Activated naive CD4-positive, alpha-beta T cell treated with anti-CD3 and anti-CD28 coated beads for 36 hours (primary cell): ENCODE data around the gene CD59. TPM values are rescaled to one million over a fixed set of nuclear protein-coding genes. Genes with fewer than 3 reads are reported as not detected.

Source experiments
- CTCF ChIA-PET: fragments of 350-600 bp; sonication (Branson Sonifier 250); formaldehyde crosslinking; loops from one replicate; lab custom pipeline; 2021; ENCODE audit warnings: antibody characterized with exemption; lab: Charles Lee
- DNase-seq: peaks from one replicate; pipeline ENCODE4 v3.0.0-alpha.2; 2020
- H3K27ac Mint-ChIP-seq: one replicate; pipeline ENCODE4 v1.8.0; 2021; ENCODE audit warnings: mild to moderate bottlenecking, mixed read lengths
- H3K27me3 Mint-ChIP-seq: one replicate; pipeline ENCODE4 v1.8.0; 2021; ENCODE audit warnings: low read depth, mixed read lengths
- H3K36me3 Mint-ChIP-seq: one replicate; pipeline ENCODE4 v1.8.0; 2021; ENCODE audit warnings: low read depth, mixed read lengths
- H3K4me1 Mint-ChIP-seq: one replicate; pipeline ENCODE4 v1.8.0; 2021; ENCODE audit warnings: low read depth, mixed read lengths
- H3K4me3 Mint-ChIP-seq: one replicate; pipeline ENCODE4 v1.8.0; 2021; ENCODE audit warnings: mild to moderate bottlenecking, moderate library complexity, mixed read lengths
- H3K9me3 Mint-ChIP-seq: one replicate; pipeline ENCODE4 v1.8.0; 2021; ENCODE audit warnings: mixed read lengths
- intact Hi-C: fragments of 100-400 bp; cut with micrococcal nuclease; formaldehyde crosslinking; loops from one replicate; pipeline ENCODE4 v1.15.1; 2023
- total RNA-seq, 2 experiments: library from RNA; stranded (reverse); gene quantifications; one replicate each; pipeline ENCODE4 v1.2.3, GENCODE V29; 2021

The CD59 gene
- total RNA-seq, 2 experiments from 2014 or later: 59.9 to 61.9 TPM

DNA sequence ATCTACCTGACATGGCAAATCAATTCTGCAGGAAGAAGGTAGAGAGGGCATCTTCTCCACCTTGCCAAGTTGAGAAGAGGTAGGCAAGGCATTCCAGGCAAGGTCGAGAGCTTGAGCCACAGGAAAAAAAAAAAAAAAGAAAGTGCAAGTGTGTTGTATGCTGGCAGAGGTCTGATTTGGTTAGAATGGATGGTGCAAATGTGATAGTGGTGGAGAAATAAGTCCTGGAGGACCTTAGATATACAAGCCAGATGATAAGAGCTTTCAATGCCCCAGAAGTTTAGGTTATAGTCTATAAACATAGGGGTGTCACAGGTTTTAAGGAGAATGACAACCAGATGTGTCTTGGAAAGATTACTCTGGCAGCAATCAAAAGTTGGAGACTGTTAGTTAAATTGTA, 36.6 kb upstream of the CD59 start:
- no peaks in the 10 kb centered on the region for H3K9me3 Mint-ChIP-seq
- no peak for DNase-seq
- H3K4me1 Mint-ChIP-seq: peaks cover 40% of the 10 kb centered on the region
- no peak overlapping the region for H3K27ac Mint-ChIP-seq
- CTCF ChIA-PET: interaction anchor here (0.6 kb wide), 1 partner anchor 12 kb away, joined by 3 read pairs; no protein-coding TSS in a partner anchor
- H3K36me3 Mint-ChIP-seq: peaks cover 6% of the 10 kb centered on the region
- peaks cover 8% of the 10 kb centered on the region for H3K27me3 Mint-ChIP-seq
- no peak overlapping the region for H3K4me3 Mint-ChIP-seq
- intact Hi-C loops: loop anchor here (2.0 to 10.0 kb wide), 3 partner anchors 514 to 1188 kb away; partner anchors contain the start of genes EIF3M and QSER1

DNA sequence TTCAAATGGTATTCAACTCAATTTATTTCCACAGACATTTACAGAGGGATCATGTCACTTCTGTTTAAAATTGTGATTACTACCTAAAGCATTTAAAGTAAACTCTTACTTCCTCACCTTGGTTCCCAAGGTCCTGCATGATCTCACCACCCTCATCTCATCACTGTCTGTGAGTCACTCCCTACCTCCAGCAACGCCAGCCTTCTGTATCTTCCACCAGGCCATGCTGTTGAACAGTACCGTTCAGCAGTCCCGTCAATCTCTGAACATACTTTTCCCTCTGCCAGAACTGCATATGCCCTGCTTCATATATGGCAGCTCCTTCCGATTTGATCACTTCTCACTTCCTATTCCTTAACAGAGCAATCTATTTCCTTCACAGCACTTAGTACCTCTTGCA, 36.1 kb upstream of the CD59 start:
- CTCF ChIA-PET: no interaction called here
- Mint-ChIP-seq H3K4me3 (no peak overlapping the region), H3K27me3 (peaks cover 6% of the 10 kb centered on the region), H3K36me3 (peaks cover 6% of the 10 kb centered on the region), H3K27ac (peak overlapping the region; percentile 5), H3K4me1 (peaks cover 40% of the 10 kb centered on the region), H3K9me3 (no peaks in the 10 kb centered on the region)
- no peak for DNase-seq
- intact Hi-C loops: loop anchor here (2.0 to 10.0 kb wide), 3 partner anchors 513 to 1187 kb away; partner anchors contain the start of genes EIF3M and QSER1

DNA sequence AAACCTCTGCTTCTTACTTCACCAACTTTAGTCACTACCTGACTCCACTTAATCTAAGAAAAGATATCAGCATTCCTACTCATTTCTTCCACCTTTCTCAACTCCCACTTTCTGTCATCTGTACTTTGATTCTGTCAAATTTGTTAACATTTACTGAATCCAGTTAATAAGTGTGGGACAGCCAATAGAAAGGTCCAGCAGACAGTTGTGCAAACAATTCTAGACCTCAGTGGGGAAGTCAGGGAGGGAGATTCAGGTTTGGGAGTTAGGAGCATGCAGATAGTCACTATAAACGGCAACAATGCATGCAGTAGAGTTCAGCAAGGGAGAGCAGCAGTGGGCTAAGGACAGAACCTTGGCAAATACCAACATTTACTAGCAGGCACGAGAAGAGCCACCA, 34.0 kb upstream of the CD59 start:
- H3K4me3 Mint-ChIP-seq: no peak overlapping the region
- intact Hi-C loops: loop anchor here (10.0 kb wide), 2 partner anchors 875 to 1185 kb away; partner anchors contain the start of genes EIF3M and QSER1
- H3K36me3 Mint-ChIP-seq: peaks cover 9% of the 10 kb centered on the region
- H3K27me3 Mint-ChIP-seq: no peaks in the 10 kb centered on the region
- peaks cover 34% of the 10 kb centered on the region for H3K4me1 Mint-ChIP-seq
- no peaks in the 10 kb centered on the region for H3K9me3 Mint-ChIP-seq
- H3K27ac Mint-ChIP-seq: no peak overlapping the region
- no peak for DNase-seq
- CTCF ChIA-PET: no interaction called here

DNA sequence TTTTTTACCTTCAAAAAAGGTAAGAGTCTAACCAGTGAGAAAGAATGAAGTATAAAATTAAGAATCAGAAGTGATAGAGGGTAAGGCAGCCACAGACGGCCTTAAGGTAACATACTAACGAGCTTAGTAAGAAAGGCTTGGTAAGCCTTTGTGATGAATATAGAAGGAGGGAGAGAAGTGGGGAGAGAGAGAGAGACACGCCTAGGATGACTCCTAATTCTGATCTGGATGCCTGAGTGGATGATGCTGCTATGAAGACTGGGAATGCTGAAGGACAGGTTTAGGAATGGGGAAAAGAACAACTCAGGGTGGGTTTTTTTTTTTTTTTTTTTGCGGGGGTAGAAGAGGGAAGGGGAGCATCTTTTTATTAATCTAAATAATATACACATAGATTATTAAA, 33.3 kb upstream of the CD59 start:
- Mint-ChIP-seq H3K27ac (no peak overlapping the region), H3K4me1 (peaks cover 27% of the 10 kb centered on the region), H3K36me3 (peaks cover 12% of the 10 kb centered on the region), H3K27me3 (no peaks in the 10 kb centered on the region), H3K9me3 (no peaks in the 10 kb centered on the region), H3K4me3 (no peak overlapping the region)
- intact Hi-C loops: no loop called here
- CTCF ChIA-PET: no interaction called here
- no peak for DNase-seq

DNA sequence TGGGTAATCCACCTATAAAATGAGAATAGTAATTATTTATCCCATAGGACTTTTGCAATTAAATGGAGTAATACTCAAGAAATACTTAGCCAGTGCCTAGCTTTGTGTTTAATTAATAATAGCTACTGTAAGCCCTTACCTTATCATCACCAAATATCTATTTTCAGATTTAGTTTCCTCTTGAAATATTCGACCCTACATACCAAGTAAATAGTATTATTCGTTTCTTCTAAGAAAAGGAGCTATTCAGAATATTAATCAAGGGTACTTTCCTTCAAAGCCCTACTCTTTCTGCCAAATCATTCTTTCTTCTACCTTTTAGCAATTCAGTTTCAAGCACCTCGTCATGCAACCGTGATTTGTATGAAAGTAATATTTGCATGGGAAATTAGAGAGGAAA, 31.4 kb upstream of the CD59 start:
- no peak for DNase-seq
- Mint-ChIP-seq H3K4me1 (peaks cover 20% of the 10 kb centered on the region), H3K4me3 (no peak overlapping the region), H3K36me3 (peaks cover 21% of the 10 kb centered on the region), H3K27ac (no peak overlapping the region), H3K27me3 (no peaks in the 10 kb centered on the region), H3K9me3 (no peaks in the 10 kb centered on the region)
- CTCF ChIA-PET: interaction anchor here (0.7 to 1.4 kb wide), 3 partner anchors 10 to 52 kb away, joined by 3 read pairs; no protein-coding TSS in a partner anchor
- intact Hi-C loops: no loop called here

DNA sequence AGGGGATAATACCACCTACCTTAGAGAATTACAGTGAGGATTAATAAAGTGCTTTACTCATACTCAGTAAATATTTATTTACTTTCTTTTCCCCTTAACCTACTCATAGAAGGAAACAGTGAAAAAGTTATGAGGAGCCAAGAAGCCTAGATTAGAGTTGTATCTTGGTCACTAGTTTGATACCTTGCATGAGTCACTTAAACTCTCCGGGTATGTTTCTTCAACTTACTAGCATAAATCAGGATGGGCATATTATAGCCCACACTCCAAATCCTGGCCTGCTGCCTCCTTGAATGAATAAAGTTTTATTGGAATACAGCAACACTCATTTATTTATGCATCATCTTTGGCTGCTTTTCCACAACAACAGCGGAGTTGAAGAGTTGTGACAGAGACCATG, 29.9 kb upstream of the CD59 start:
- no peak for DNase-seq
- Mint-ChIP-seq H3K36me3 (peaks cover 23% of the 10 kb centered on the region), H3K27ac (no peak overlapping the region), H3K4me3 (no peak overlapping the region), H3K4me1 (peaks cover 8% of the 10 kb centered on the region), H3K27me3 (no peaks in the 10 kb centered on the region), H3K9me3 (no peaks in the 10 kb centered on the region)
- CTCF ChIA-PET: no interaction called here
- intact Hi-C loops: no loop called here

DNA sequence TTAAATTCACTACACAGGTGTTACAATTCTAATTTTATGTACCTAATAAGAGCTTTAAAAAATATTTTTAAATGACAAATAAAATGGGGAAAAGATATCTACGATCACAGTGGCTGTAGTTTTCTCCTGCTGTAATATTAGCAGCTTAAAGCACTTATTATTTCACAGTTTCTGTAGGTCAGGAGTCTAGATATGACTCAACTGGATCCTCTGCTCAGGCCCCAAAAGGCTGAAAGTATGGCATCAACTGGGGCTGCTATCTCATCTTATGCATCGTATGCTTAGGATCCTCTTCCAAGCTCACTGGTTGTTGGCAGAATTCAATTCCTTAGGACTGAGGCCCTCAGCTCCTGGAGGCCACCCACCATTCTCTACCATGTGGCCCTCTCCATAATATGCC, 25.2 kb upstream of the CD59 start:
- CTCF ChIA-PET: interaction anchor here (0.6 to 1.1 kb wide), 3 partner anchors 19 to 259 kb away, joined by 3 to 4 read pairs (median 3); no protein-coding TSS in a partner anchor
- Mint-ChIP-seq H3K27me3 (no peaks in the 10 kb centered on the region), H3K36me3 (peaks cover 36% of the 10 kb centered on the region), H3K4me1 (no peaks in the 10 kb centered on the region), H3K27ac (no peak overlapping the region), H3K4me3 (no peak overlapping the region), H3K9me3 (no peaks in the 10 kb centered on the region)
- intact Hi-C loops: no loop called here
- DNase-seq: no peak

DNA sequence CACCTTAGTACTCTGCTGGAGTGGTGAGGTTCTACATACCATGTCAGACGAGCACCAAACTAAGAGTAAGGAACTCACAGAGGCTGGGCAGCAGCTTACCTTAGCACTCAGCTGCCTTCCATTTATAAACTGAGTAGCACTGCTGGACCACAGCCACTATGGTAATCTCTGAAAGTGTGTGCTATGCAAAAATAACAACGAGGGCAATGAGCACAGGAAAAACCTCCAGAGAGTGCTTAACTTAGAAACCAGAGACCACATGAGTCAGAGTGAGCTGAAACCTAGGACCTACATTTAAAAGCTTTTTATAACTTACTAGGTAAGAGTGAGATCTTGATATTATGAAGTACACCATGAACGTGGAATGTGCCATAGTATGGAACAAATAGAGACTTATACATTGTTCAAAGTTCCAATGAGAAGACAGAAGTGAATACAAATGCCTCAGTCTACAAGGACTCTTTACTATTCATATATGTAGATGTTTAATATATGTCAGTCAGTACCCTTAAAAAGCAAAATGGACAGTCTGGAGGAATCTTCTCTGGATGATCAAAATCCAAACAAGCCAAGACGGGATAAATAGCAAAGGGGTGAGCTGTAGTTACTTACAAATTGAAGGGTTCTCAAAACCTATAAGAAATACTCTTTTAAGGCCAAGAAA, 17.2 kb upstream of the CD59 start:
- no peak overlapping the region for H3K4me3 Mint-ChIP-seq
- DNase-seq: no peak
- H3K36me3 Mint-ChIP-seq: peaks cover 6% of the 10 kb centered on the region
- CTCF ChIA-PET: interaction anchor here (1.0 to 4.8 kb wide), 3 partner anchors 11 to 75 kb away, joined by 3 to 20 read pairs (median 3); no protein-coding TSS in a partner anchor
- no peak overlapping the region for H3K27ac Mint-ChIP-seq
- peaks cover 8% of the 10 kb centered on the region for H3K4me1 Mint-ChIP-seq
- intact Hi-C loops: no loop called here
- H3K9me3 Mint-ChIP-seq: no peaks in the 10 kb centered on the region
- no peaks in the 10 kb centered on the region for H3K27me3 Mint-ChIP-seq

DNA sequence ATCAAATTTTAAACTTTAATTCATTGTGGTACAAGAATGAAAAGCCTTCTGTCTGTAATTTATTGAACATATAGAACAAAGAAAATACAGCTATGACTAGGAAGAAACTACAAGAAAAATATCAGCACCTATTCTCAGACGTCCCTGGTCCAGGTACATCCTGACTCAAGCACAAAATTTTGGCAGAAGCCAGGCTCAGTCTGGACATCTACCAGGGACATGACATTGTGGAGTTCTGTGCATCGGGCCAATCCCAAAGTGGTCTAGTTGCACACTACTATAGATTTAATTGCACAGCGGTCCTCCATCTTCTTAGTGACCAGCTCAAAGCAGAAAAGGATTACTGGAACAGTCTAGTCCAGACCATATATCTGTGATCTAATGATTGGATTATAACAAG, 15.7 kb upstream of the CD59 start:
- no peak overlapping the region for H3K27ac Mint-ChIP-seq
- DNase-seq: no peak
- no peaks in the 10 kb centered on the region for H3K9me3 Mint-ChIP-seq
- peaks cover 5% of the 10 kb centered on the region for H3K36me3 Mint-ChIP-seq
- H3K4me3 Mint-ChIP-seq: no peak overlapping the region
- intact Hi-C loops: no loop called here
- H3K27me3 Mint-ChIP-seq: no peaks in the 10 kb centered on the region
- H3K4me1 Mint-ChIP-seq: peaks cover 8% of the 10 kb centered on the region
- CTCF ChIA-PET: interaction anchor here (1.6 kb wide), 1 partner anchor 35 kb away, joined by 3 read pairs; no protein-coding TSS in a partner anchor

DNA sequence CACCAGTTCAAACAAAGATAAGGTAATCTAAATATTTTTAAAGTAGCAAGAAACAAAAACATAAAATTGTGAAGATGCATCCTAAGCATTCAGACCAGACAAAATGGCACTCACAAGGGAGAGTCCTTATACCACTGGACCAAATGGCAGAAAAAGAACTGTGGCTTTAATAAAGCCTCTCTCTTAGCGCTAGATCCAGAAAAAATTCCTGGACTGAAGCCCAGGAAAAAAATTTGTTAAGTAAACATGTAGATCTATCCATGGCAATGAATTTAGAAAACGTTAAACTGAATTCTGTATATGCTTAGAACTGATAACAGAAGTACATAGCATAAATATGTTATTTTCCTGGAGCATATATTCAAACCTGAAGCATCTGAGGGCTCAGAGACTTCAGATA, 11.8 kb upstream of the CD59 start:
- H3K9me3 Mint-ChIP-seq: no peaks in the 10 kb centered on the region
- intact Hi-C loops: no loop called here
- H3K36me3 Mint-ChIP-seq: peaks cover 1% of the 10 kb centered on the region

DNA sequence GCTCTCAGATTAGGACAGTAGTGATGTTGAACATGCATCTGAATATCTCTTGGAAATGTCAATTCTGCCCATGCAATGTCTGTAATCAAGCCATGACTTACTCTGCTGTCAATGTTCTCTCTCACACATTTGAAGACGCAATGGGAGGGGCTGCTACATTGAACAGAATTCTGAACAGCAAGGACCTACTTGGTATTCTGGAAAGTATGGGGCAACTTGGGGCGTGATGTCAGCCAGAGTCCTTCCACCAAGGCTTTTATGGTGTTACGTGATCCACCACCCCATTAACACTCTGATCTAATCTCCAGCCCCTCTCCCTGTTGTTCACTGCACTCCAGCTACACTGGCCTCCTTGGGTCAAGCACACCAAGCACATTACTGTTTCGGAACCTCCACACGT, 7.1 kb upstream of the CD59 start:
- CTCF ChIA-PET: interaction anchor here (0.9 to 2.8 kb wide), 12 partner anchors 10 to 383 kb away, joined by 3 to 38 read pairs (median 9); no protein-coding TSS in a partner anchor
- Mint-ChIP-seq H3K27me3 (no peaks in the 10 kb centered on the region), H3K9me3 (no peaks in the 10 kb centered on the region), H3K4me3 (no peak overlapping the region), H3K27ac (peak overlapping the region; percentile 17), H3K36me3 (peaks cover 1% of the 10 kb centered on the region), H3K4me1 (peaks cover 5% of the 10 kb centered on the region)
- no peak for DNase-seq
- intact Hi-C loops: loop anchor here (2.0 kb wide), 1 partner anchor 200 kb away; no protein-coding TSS in a partner anchor

More for the DNA sequence above, 11.8 kb upstream of the CD59 start:
- CTCF ChIA-PET: interaction anchor here (0.7 kb wide), 1 partner anchor 338 kb away, joined by 5 read pairs; no protein-coding TSS in a partner anchor
- Mint-ChIP-seq H3K27ac (no peak overlapping the region), H3K27me3 (no peaks in the 10 kb centered on the region), H3K4me3 (no peak overlapping the region), H3K4me1 (no peaks in the 10 kb centered on the region)
- no peak for DNase-seq

DNA sequence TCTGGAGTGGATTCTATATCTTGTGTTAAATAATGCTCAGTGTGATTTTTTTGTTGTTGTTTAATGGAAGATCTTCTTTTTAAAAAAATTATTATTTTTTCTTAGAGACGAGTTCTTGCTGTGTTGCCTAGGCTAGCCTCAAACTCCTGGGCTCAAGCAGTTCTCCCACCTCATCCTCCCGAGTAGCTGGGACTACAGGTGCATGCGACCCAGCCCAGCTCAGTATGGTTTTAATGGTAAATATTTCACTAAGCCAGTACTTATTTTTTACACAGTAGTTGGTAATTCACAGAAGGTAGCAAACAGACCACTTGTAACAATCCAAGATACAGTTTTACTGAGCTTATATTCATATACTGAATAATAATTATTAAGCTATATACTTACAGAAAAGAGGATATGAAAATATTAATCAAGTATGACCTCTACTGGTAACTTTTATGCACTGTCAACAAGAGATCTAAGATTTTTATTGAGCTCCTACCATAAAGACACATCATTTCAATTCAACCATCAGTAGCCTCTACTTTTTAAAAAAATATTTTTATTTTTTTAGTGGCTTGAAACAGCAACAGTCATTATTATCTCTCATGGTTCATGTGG, 6.1 kb upstream of the CD59 start:
- no peak overlapping the region for H3K27ac Mint-ChIP-seq
- CTCF ChIA-PET: interaction anchor here (0.6 to 2.8 kb wide), 24 partner anchors 9 to 383 kb away, joined by 3 to 38 read pairs (median 4); no protein-coding TSS in a partner anchor
- intact Hi-C loops: loop anchor here (1.0 to 2.0 kb wide), 3 partner anchors 26 to 380 kb away; no protein-coding TSS in a partner anchor

More for the DNA sequence above, 6.1 kb upstream of the CD59 start:
- Mint-ChIP-seq H3K4me1 (peaks cover 5% of the 10 kb centered on the region), H3K36me3 (peaks cover 1% of the 10 kb centered on the region), H3K4me3 (no peak overlapping the region), H3K9me3 (no peaks in the 10 kb centered on the region), H3K27me3 (no peaks in the 10 kb centered on the region)
- DNase-seq: no peak
